ENCODE data around the gene NRG2. TPM values are rescaled to one million over a fixed set of nuclear protein-coding genes. Genes with fewer than 3 reads are reported as not detected.

Gene NRG2
- total RNA-seq, 1 experiment from 2014 or later = 0.91 TPM

- ChIA-PET CTCF (interaction anchor here (0.7 kb wide), 1 partner anchor 44 kb away, joined by 3 read pairs; no protein-coding TSS in a partner anchor), POLR2A (no interaction called here), RAD21 (ENCODE audit: low non-redundant PET in 1 of 2, low total read pairs in 2 of 2, uncharacterized antibody in 2 of 2, unreplicated experiment in 2 of 2) (no interaction called here)
- no peak for TF ChIP-seq SP1 (IDR thresholded peaks at IDR 0.05; ENCODE audit: low read depth)
- DNase-seq (ENCODE audit: low read depth, low spot score) (no peak), ATAC-seq (no peak)
- intact Hi-C loops (cut with micrococcal nuclease) = no loop called here
- Histone ChIP-seq H3K27ac (ENCODE audit: low read depth, low read length) (no peak overlapping the region), H3K9ac (ENCODE audit: low read length) (no peak overlapping the region), H3K36me3 (ENCODE audit: control insufficient read depth in 1 of 2, insufficient read depth in 2 of 2, low read length in 2 of 2) (no peaks in the 10 kb centered on the region), H3K4me3 (replicated peaks in 1 of 2; ENCODE audit: low read depth in 1 of 2, low read length in 2 of 2) (no peak overlapping the region), H4K20me1 (ENCODE audit: insufficient read depth) (no peaks in the 10 kb centered on the region), H3K27me3 (ENCODE audit: insufficient read depth, low read length) (peaks cover 32% of the 10 kb centered on the region), H3K4me1 (ENCODE audit: control insufficient read depth in 1 of 2, insufficient read depth in 2 of 2, low read length in 2 of 2) (no peaks in the 10 kb centered on the region), H3K4me2 (ENCODE audit: low read length) (no peak overlapping the region), H2AFZ (ENCODE audit: low read depth, low read length, poor library complexity, severe bottlenecking) (no peak overlapping the region), H3K9me2 (ENCODE audit: insufficient read depth) (no peaks in the 10 kb centered on the region), H3K9me3 (ENCODE audit: control insufficient read depth in 1 of 2, insufficient read depth in 1 of 2, low read depth in 1 of 2, low read length in 2 of 2) (no peaks in the 10 kb centered on the region), H3K79me2 (ENCODE audit: insufficient read depth, low read length) (no peaks in the 10 kb centered on the region)
- BruUV-seq (replicated peaks) = no TSS peak
Measured at GRCh38 chr5:139925216-139925562, 117.9 kb downstream of the NRG2 start.

GRCh38 chr5:139924294-139925215, 118.5 kb downstream of the NRG2 start:
- POLR2A ChIA-PET = no interaction called here
- Histone ChIP-seq H3K4me1 (ENCODE audit: control insufficient read depth in 1 of 2, insufficient read depth in 2 of 2, low read length in 2 of 2) (no peaks in the 10 kb centered on the region), H3K27me3 (ENCODE audit: insufficient read depth, low read length) (peaks cover 34% of the 10 kb centered on the region), H4K20me1 (ENCODE audit: insufficient read depth) (no peaks in the 10 kb centered on the region), H3K9me3 (ENCODE audit: control insufficient read depth in 1 of 2, insufficient read depth in 1 of 2, low read depth in 1 of 2, low read length in 2 of 2) (no peaks in the 10 kb centered on the region), H3K4me3 (replicated peaks in 1 of 2; ENCODE audit: low read depth in 1 of 2, low read length in 2 of 2) (no peak overlapping the region), H3K9ac (ENCODE audit: low read length) (no peak overlapping the region), H3K36me3 (ENCODE audit: control insufficient read depth in 1 of 2, insufficient read depth in 2 of 2, low read length in 2 of 2) (no peaks in the 10 kb centered on the region), H3K79me2 (ENCODE audit: insufficient read depth, low read length) (no peaks in the 10 kb centered on the region), H3K4me2 (ENCODE audit: low read length) (no peak overlapping the region), H2AFZ (ENCODE audit: low read depth, low read length, poor library complexity, severe bottlenecking) (no peak overlapping the region), H3K9me2 (ENCODE audit: insufficient read depth) (no peaks in the 10 kb centered on the region), H3K27ac (ENCODE audit: low read depth, low read length) (no peak overlapping the region)
- no TSS peak for BruUV-seq (replicated peaks)
- ATAC-seq (no peak), DNase-seq (ENCODE audit: low read depth, low spot score) (no peak)
- intact Hi-C loops (cut with micrococcal nuclease) = no loop called here
- RAD21 ChIA-PET (ENCODE audit: low non-redundant PET in 1 of 2, low total read pairs in 2 of 2, uncharacterized antibody in 2 of 2, unreplicated experiment in 2 of 2) = no interaction called here
- CTCF ChIA-PET = no interaction called here
- TF ChIP-seq ZFX (IDR thresholded peaks at IDR 0.05) (no peak), ATF3 (IDR thresholded peaks at IDR 0.05) (no peak), CTCF (IDR thresholded peaks at IDR 0.05 in 2 of 3, conservative IDR thresholded peaks at IDR 0.05 in 1 of 3; ENCODE audit: borderline replicate concordance in 1 of 3, insufficient read depth in 1 of 3, low read depth in 2 of 3, low read length in 2 of 3) (no peak), CEBPB (IDR thresholded peaks at IDR 0.05; ENCODE audit: low read depth) (no peak), ELF1 (IDR thresholded peaks at IDR 0.05; ENCODE audit: borderline replicate concordance, low read depth) (no peak), TCF7L2 (IDR thresholded peaks at IDR 0.05; ENCODE audit: borderline replicate concordance, extremely low read depth, insufficient read depth, insufficient read length) (no peak), RAD21 (IDR thresholded peaks at IDR 0.05; ENCODE audit: low read depth) (no peak), EZH2 (IDR thresholded peaks at IDR 0.05) (no peak), ZNF274 (IDR thresholded peaks at IDR 0.05; ENCODE audit: low read depth, low read length) (no peak), REST (IDR thresholded peaks at IDR 0.05; ENCODE audit: low read depth) (no peak)
